HepG2 (cell line): ENCODE measurements around the gene TKFC. TPM values are rescaled to one million over a fixed set of nuclear protein-coding genes. Genes with fewer than 3 reads are reported as not detected.
A peak's percentile ranks its signal among the peaks of the same experiment; 100 is the strongest.

Experiments used
- ARNT2 ChIP-seq: sonication (generic); formaldehyde crosslinking; IDR thresholded peaks from 2 replicates; pipeline ENCODE4 v1.8.0; 2022; ENCODE audit warnings: mild to moderate bottlenecking, low read depth, missing genetic modification reagents, moderate library complexity
- ELF3 ChIP-seq: IDR thresholded peaks from 2 replicates; pipeline ENCODE4 v1.6.1; 2016; ENCODE audit warnings: missing genetic modification reagents, missing compliant biosample characterization
- FOXA1 ChIP-seq, 2 experiments: fragments of 450-650 bp in 1 of 2; sonication (generic) in 1 of 2; formaldehyde crosslinking in 1 of 2; IDR thresholded peaks; 2 replicates each; pipeline versions ENCODE4 v1.4.0 to v1.6.1; 2016 to 2020; ENCODE audit warnings: missing genetic modification reagents in 1 of 2
- FOXP1 ChIP-seq, 2 experiments: fragments of 450-650 bp in 1 of 2; IDR thresholded peaks; 2 replicates each; pipeline ENCODE4 v1.6.1; 2017 to 2018; ENCODE audit warnings: antibody characterized with exemption in 1 of 2
- HNRNPUL1 ChIP-seq: fragments of 200-400 bp; formaldehyde crosslinking; IDR thresholded peaks from 2 replicates; pipeline ENCODE4 v1.6.1; 2017; ENCODE audit warnings: low read depth, mild to moderate bottlenecking, low read length, moderate library complexity
- HOXA3 ChIP-seq: sonication (generic); formaldehyde crosslinking; IDR thresholded peaks from 2 replicates; pipeline ENCODE4 v1.5.0; 2020; ENCODE audit warnings: missing genetic modification reagents
- HOXA9 ChIP-seq: sonication (generic); formaldehyde crosslinking; IDR thresholded peaks from 2 replicates; pipeline ENCODE4 v1.8.1; 2022; ENCODE audit warnings: missing genetic modification reagents, mild to moderate bottlenecking, moderate library complexity, borderline replicate concordance
- KDM4B ChIP-seq: sonication (generic); formaldehyde crosslinking; IDR thresholded peaks from 2 replicates; pipeline ENCODE4 v1.4.0; 2020; ENCODE audit warnings: missing genetic modification reagents
- KLF11 ChIP-seq: IDR thresholded peaks from 2 replicates; pipeline ENCODE4 v1.6.1; 2016; ENCODE audit warnings: missing compliant biosample characterization
- MED1 ChIP-seq: sonication (generic); formaldehyde crosslinking; IDR thresholded peaks from 2 replicates; pipeline ENCODE4 v1.4.0; 2020; ENCODE audit warnings: missing genetic modification reagents
- MTA1 ChIP-seq: sonication (generic); formaldehyde crosslinking; IDR thresholded peaks from 2 replicates; pipeline ENCODE4 v1.4.0; 2020; ENCODE audit warnings: missing genetic modification reagents, mild to moderate bottlenecking, borderline replicate concordance
- MYC ChIP-seq: sonication (generic); formaldehyde crosslinking; IDR thresholded peaks from 2 replicates; pipeline ENCODE4 v1.9.0; 2021; ENCODE audit warnings: missing genetic modification reagents, borderline replicate concordance
- NBN ChIP-seq: fragments of 450-650 bp; conservative IDR thresholded peaks from 2 replicates; pipeline ENCODE4 v1.6.1; 2017
- NCOA2 ChIP-seq: sonication (generic); formaldehyde crosslinking; IDR thresholded peaks from 2 replicates; pipeline ENCODE4 v1.8.0; 2022; ENCODE audit warnings: inconsistent platforms
- RARA ChIP-seq: IDR thresholded peaks from 2 replicates; pipeline ENCODE4 v1.6.1; 2016; ENCODE audit warnings: missing genetic modification reagents, missing compliant biosample characterization
- RBM22 ChIP-seq: fragments of 200-400 bp; formaldehyde crosslinking; optimal IDR thresholded peaks from 2 replicates; pipeline ENCODE3; 2017; ENCODE audit warnings: mild to moderate bottlenecking, low read length, moderate library complexity
- REPIN1 ChIP-seq: sonication (generic); formaldehyde crosslinking; IDR thresholded peaks from 2 replicates; pipeline ENCODE4 v1.8.0; 2022; ENCODE audit warnings: missing genetic modification reagents, low read depth, mild to moderate bottlenecking, borderline replicate concordance
- SATB2 ChIP-seq: sonication (generic); formaldehyde crosslinking; IDR thresholded peaks from 2 replicates; pipeline ENCODE4 v1.5.0; 2020; ENCODE audit warnings: missing genetic modification reagents
- ZBTB33 ChIP-seq: sonication (generic); formaldehyde crosslinking; IDR thresholded peaks from 2 replicates; pipeline ENCODE4 v1.4.0; 2020; ENCODE audit warnings: missing genetic modification reagents
- ZBTB7A ChIP-seq: sonication (generic); formaldehyde crosslinking; IDR thresholded peaks from 2 replicates; pipeline ENCODE4 v1.8.0; 2022; ENCODE audit warnings: mild to moderate bottlenecking, missing genetic modification reagents
- ZNF121 ChIP-seq: sonication (generic); formaldehyde crosslinking; IDR thresholded peaks from 2 replicates; pipeline ENCODE4 v1.5.0; 2020; ENCODE audit warnings: mild to moderate bottlenecking, missing genetic modification reagents
- ZNF253 ChIP-seq: sonication (generic); formaldehyde crosslinking; IDR thresholded peaks from 2 replicates; pipeline ENCODE4 v1.8.0; 2022; ENCODE audit warnings: mild to moderate bottlenecking, missing genetic modification reagents, borderline replicate concordance
- ZNF546 ChIP-seq: sonication (generic); formaldehyde crosslinking; conservative IDR thresholded peaks from 2 replicates; pipeline ENCODE4 v1.8.1; 2023; ENCODE audit warnings: mild to moderate bottlenecking, missing genetic modification reagents
- ZNF574 ChIP-seq: sonication (generic); formaldehyde crosslinking; IDR thresholded peaks from 2 replicates; pipeline ENCODE4 v1.4.0; 2020; ENCODE audit warnings: missing genetic modification reagents
- ZNF737 ChIP-seq: sonication (generic); formaldehyde crosslinking; IDR thresholded peaks from 2 replicates; pipeline ENCODE4 v1.5.0; 2020; ENCODE audit warnings: missing genetic modification reagents, mild to moderate bottlenecking, borderline replicate concordance
- ZNF749 ChIP-seq: sonication (generic); formaldehyde crosslinking; IDR thresholded peaks from 2 replicates; pipeline ENCODE4 v1.8.0; 2022; ENCODE audit warnings: mild to moderate bottlenecking, missing genetic modification reagents, moderate library complexity, borderline replicate concordance
- ZNF777 ChIP-seq: sonication (generic); formaldehyde crosslinking; IDR thresholded peaks from 2 replicates; pipeline ENCODE4 v1.4.0; 2020; ENCODE audit warnings: missing genetic modification reagents
- ZSCAN12 ChIP-seq: sonication (generic); formaldehyde crosslinking; IDR thresholded peaks from 2 replicates; pipeline ENCODE4 v1.9.0; 2021; ENCODE audit warnings: mild to moderate bottlenecking, missing genetic modification reagents
- polyA plus RNA-seq, 8 experiments: library from polyadenylated mRNA; depleted of rRNA in 3 of 8; stranded (reverse) in 7 of 8; unstranded in 1 of 8; fragments of >200 nt; fragmentation: Illumina TruSeq in 4 of 8; extraction: Trizol in 4 of 8; gene quantifications; 2 replicates each; pipeline versions ENCODE4 v1.2.1 to v1.2.3, GENCODE V29; 2011 to 2016; ENCODE audit warnings: low read depth in 4 of 8, missing spikeins in 1 of 8, mixed read lengths in 1 of 8; ENCODE audit not compliant: insufficient read depth in 1 of 8
- total RNA-seq, 5 experiments: library from RNA; depleted of rRNA; stranded (reverse); fragments of >200 nt; fragmentation: Illumina TruSeq; extraction: Trizol; gene quantifications; 2 replicates each; pipeline ENCODE4 v1.2.3, GENCODE V29; 2016; ENCODE audit warnings: low read depth in 1 of 5

The TKFC gene
- total and polyA plus RNA-seq, 2 of the 13 experiments (the other 11 are each of a cell fraction or from before 2014, with no cell fraction given) = 147 to 197 TPM

- peak; percentile 38; the same call in 1 of the 2 replicates for TF ChIP-seq ZNF546
- no peak for TF ChIP-seq NBN
- TF ChIP-seq ELF3 = peak; percentile 72
- TF ChIP-seq ZNF253 (CRISPR knock-in tag) = no peak
- TF ChIP-seq HNRNPUL1 = no peak
- TF ChIP-seq ZNF121 (CRISPR knock-in tag) = peak; percentile 70
- TF ChIP-seq ZBTB33 (CRISPR knock-in tag) = peak; percentile 18; the same call in 1 of the 2 replicates
- TF ChIP-seq HOXA3 (CRISPR knock-in tag) = peak; percentile 69; the same call in 1 of the 2 replicates
- TF ChIP-seq KLF11 (CRISPR knock-in tag) = no peak
- TF ChIP-seq KDM4B = no peak
- no peak for TF ChIP-seq FOXA1 (IDR thresholded peaks at IDR 0.05)
- TF ChIP-seq FOXA1 (CRISPR knock-in tag; IDR thresholded peaks at IDR 0.05) = peak; percentile 35; the same call in 1 of the 2 replicates
- 0 out of 2 replicates have a peak, but pooled peaks have one; percentile 18 for TF ChIP-seq MTA1
- peak; percentile 79 for TF ChIP-seq MED1 (CRISPR knock-in tag)
- no peak for TF ChIP-seq ZNF737 (CRISPR knock-in tag)
- peak; percentile 48; the same call in 1 of the 2 replicates for TF ChIP-seq ZNF574 (CRISPR knock-in tag)
- no peak for TF ChIP-seq HOXA9
- TF ChIP-seq MYC = peak; percentile 66; the same call in 1 of the 2 replicates
- TF ChIP-seq ARNT2 (CRISPR knock-in tag) = 0 out of 2 replicates have a peak, but pooled peaks have one; percentile 20
- TF ChIP-seq ZBTB7A = 0 out of 2 replicates have a peak, but pooled peaks have one; percentile 65
- TF ChIP-seq SATB2 (CRISPR knock-in tag) = no peak
- 0 out of 2 replicates have a peak, but pooled peaks have one; percentile 23 for TF ChIP-seq RARA (CRISPR knock-in tag)
- TF ChIP-seq ZNF749 (CRISPR knock-in tag) = no peak
- TF ChIP-seq ZSCAN12 (CRISPR knock-in tag) = no peak
- TF ChIP-seq RBM22 = peak; percentile 91
- TF ChIP-seq REPIN1 (CRISPR knock-in tag) = 0 out of 2 replicates have a peak, but pooled peaks have one; percentile 70
- TF ChIP-seq FOXP1 (IDR thresholded peaks at IDR 0.05) = peak; percentile 74
- TF ChIP-seq FOXP1 (CRISPR knock-in tag; IDR thresholded peaks at IDR 0.05) = peak; percentile 68
- TF ChIP-seq NCOA2 (CRISPR knock-in tag) = peak; percentile 65; the same call in 1 of the 2 replicates
- TF ChIP-seq ZNF777 (CRISPR knock-in tag) = 0 out of 2 replicates have a peak, but pooled peaks have one; percentile 24
These were observed 34.3 kb upstream of the TKFC start (continued) for GRCh38 chr11:61298663-61299244.
